A549 (cell line): ENCODE measurements around the gene SLC6A17. TPM values are rescaled to one million over a fixed set of nuclear protein-coding genes. Genes with fewer than 3 reads are reported as not detected.

ENCODE experiments used
- ATAC-seq, 2 experiments: fragments of 200-7000 bp in 1 of 2; fragments of >200 bp in 1 of 2; cut with Nextera tagmentation in 1 of 2; cut with Tn5 transposase in 1 of 2; 3 replicates each; pipeline versions ENCODE4 v1.8.0 to v1.9.1; 2018 to 2020; ENCODE audit warnings: mild to moderate bottlenecking in 1 of 2, moderate library complexity in 1 of 2
- CTCF ChIA-PET: fragments of 300-600 bp; sonication (Branson Sonifier 250); formaldehyde crosslinking; extraction: SDS; loops from one replicate; lab custom pipeline; 2021; ENCODE audit warnings: antibody characterized with exemption, inconsistent platforms; lab: Yijun Ruan, JAX
- POLR2A ChIA-PET: fragments of 350-600 bp; formaldehyde crosslinking; extraction: SDS; loops from one replicate; lab custom pipeline; 2021; ENCODE audit warnings: antibody characterized with exemption, inconsistent platforms; lab: Yijun Ruan, JAX
- DNase-seq, 2 experiments: peaks; one replicate each; pipeline versions ENCODE4 v3.0.0 to v3.0.0-alpha.2; 2011 to 2016; ENCODE audit warnings: low read depth in 1 of 2, low spot score in 1 of 2
- FAIRE-seq: peaks from 2 replicates; lab custom pipeline; 2011; peaks lifted over from hg19 to GRCh38; lab: Jason Lieb, UNC
- H3K27ac ChIP-seq, 2 experiments: fragments of >200 bp; sonication (Bioruptor Twin); formaldehyde crosslinking; 3 replicates each; pipeline ENCODE4 v1.5.1; 2016 to 2017
- H3K4me1 ChIP-seq: fragments of >200 bp; sonication (Bioruptor Twin); formaldehyde crosslinking; 3 replicates; pipeline ENCODE4 v1.6.1; 2016
- H3K4me2 ChIP-seq: fragments of >200 bp; sonication (Bioruptor Twin); formaldehyde crosslinking; 3 replicates; pipeline ENCODE4 v1.6.1; 2016
- H3K4me3 ChIP-seq: fragments of >200 bp; sonication (Bioruptor Twin); formaldehyde crosslinking; 3 replicates; pipeline ENCODE4 v1.5.1; 2016
- H3K9me3 ChIP-seq: fragments of >200 bp; sonication (Bioruptor Twin); formaldehyde crosslinking; 3 replicates; pipeline ENCODE4 v1.6.1; 2016
- ATOH8 ChIP-seq: fragments of 250-450 bp; sonication (Bioruptor Pico); IDR thresholded peaks from 2 replicates; pipeline ENCODE4 v1.5.0; 2020; ENCODE audit warnings: low read depth, mild to moderate bottlenecking, moderate library complexity
- CTCF ChIP-seq: fragments of >200 bp; sonication (Bioruptor Twin); formaldehyde crosslinking; IDR thresholded peaks from 3 replicates; pipeline ENCODE4 v1.5.1; 2016
- EHF ChIP-seq: fragments of 250-450 bp; sonication (Bioruptor Pico); IDR thresholded peaks from 2 replicates; pipeline ENCODE4 v1.5.0; 2020; ENCODE audit warnings: mild to moderate bottlenecking
- FOSL2 ChIP-seq, 2 experiments: fragments of 450-650 bp in 1 of 2; fragments of >200 bp in 1 of 2; sonication (Bioruptor Twin) in 1 of 2; formaldehyde crosslinking; IDR thresholded peaks; 2 replicates each; pipeline versions ENCODE4 v1.5.0 to v1.6.1; 2016 to 2020; ENCODE audit warnings: mild to moderate bottlenecking in 1 of 2, moderate library complexity in 1 of 2
- FOXS1 ChIP-seq: fragments of 250-450 bp; sonication (Bioruptor Pico); IDR thresholded peaks from 2 replicates; pipeline ENCODE4 v1.5.0; 2020; ENCODE audit warnings: mild to moderate bottlenecking, moderate library complexity
- GATA3 ChIP-seq: IDR thresholded peaks from 2 replicates; pipeline ENCODE4 v1.6.1; 2012; ENCODE audit warnings: borderline replicate concordance
- HEYL ChIP-seq: fragments of 250-450 bp; sonication (Bioruptor Pico); IDR thresholded peaks from 2 replicates; pipeline ENCODE4 v1.8.0; 2021; ENCODE audit warnings: mild to moderate bottlenecking, moderate library complexity
- HOXB13 ChIP-seq: fragments of 250-450 bp; sonication (Bioruptor Pico); IDR thresholded peaks from 2 replicates; pipeline ENCODE4 v1.5.0; 2020; ENCODE audit warnings: low read depth, mild to moderate bottlenecking, moderate library complexity
- JUNB ChIP-seq: fragments of >200 bp; sonication (Bioruptor Twin); formaldehyde crosslinking; IDR thresholded peaks from 2 replicates; pipeline ENCODE4 v1.6.1; 2016
- MAX ChIP-seq: IDR thresholded peaks from 2 replicates; pipeline ENCODE4 v1.6.1; 2012
- PBX3 ChIP-seq: IDR thresholded peaks from 2 replicates; pipeline ENCODE4 v1.6.1; 2012
- PHF8 ChIP-seq: fragments of 200-600 bp; sonication (generic); IDR thresholded peaks from 2 replicates; pipeline ENCODE4 v1.6.1; 2016; ENCODE audit warnings: low read depth, mild to moderate bottlenecking, antibody characterized with exemption, moderate library complexity, borderline replicate concordance
- RAD21 ChIP-seq, 2 experiments: fragments of >200 bp in 1 of 2; sonication (Bioruptor Twin) in 1 of 2; formaldehyde crosslinking in 1 of 2; IDR thresholded peaks in 1 of 2; conservative IDR thresholded peaks in 1 of 2; 2 replicates in 1 of 2; 3 replicates in 1 of 2; pipeline ENCODE4 v1.6.1; 2012 to 2018; ENCODE audit warnings: inconsistent platforms in 1 of 2
- ZFP36 ChIP-seq: fragments of 450-650 bp; IDR thresholded peaks from 2 replicates; pipeline ENCODE4 v1.6.1; 2014; ENCODE audit warnings: borderline replicate concordance; ENCODE audit not compliant: partially characterized antibody
- ZNF302 ChIP-seq: fragments of 250-450 bp; sonication (Bioruptor Pico); IDR thresholded peaks from 2 replicates; pipeline ENCODE4 v1.9.0; 2021; ENCODE audit warnings: inconsistent platforms, mild to moderate bottlenecking, moderate library complexity
- WGBS: methylation state at CpG from one replicate; pipeline ENCODE4 v1.1.6; 2017; ENCODE audit errors: missing lambda C conversion rate; 5-methylcytosine and 5-hydroxymethylcytosine counted together
- polyA plus RNA-seq, 4 experiments: library from polyadenylated mRNA; depleted of rRNA in 3 of 4; stranded (reverse); fragments of >200 nt; fragmentation: RNase III in 1 of 4; extraction: RNeasy Plus Mini Kit Qiagen cat#74134 plus additional on column Dnase treatment in 1 of 4; gene quantifications; 2 replicates in 3 of 4; 3 replicates in 1 of 4; pipeline ENCODE4 v1.2.3, GENCODE V29; 2011 to 2017
- TF ChIP-seq, protein P1 (sequence below): fragments of 250-450 bp; sonication (Bioruptor Pico); IDR thresholded peaks from 2 replicates; pipeline ENCODE4 v1.5.0; 2021; ENCODE audit warnings: mild to moderate bottlenecking, moderate library complexity, borderline replicate concordance

SLC6A17 gene
- polyA plus RNA-seq, 2 of the 4 experiments (the other 2 are of a cell fraction): 0.56 to 2.2 TPM

DNA sequence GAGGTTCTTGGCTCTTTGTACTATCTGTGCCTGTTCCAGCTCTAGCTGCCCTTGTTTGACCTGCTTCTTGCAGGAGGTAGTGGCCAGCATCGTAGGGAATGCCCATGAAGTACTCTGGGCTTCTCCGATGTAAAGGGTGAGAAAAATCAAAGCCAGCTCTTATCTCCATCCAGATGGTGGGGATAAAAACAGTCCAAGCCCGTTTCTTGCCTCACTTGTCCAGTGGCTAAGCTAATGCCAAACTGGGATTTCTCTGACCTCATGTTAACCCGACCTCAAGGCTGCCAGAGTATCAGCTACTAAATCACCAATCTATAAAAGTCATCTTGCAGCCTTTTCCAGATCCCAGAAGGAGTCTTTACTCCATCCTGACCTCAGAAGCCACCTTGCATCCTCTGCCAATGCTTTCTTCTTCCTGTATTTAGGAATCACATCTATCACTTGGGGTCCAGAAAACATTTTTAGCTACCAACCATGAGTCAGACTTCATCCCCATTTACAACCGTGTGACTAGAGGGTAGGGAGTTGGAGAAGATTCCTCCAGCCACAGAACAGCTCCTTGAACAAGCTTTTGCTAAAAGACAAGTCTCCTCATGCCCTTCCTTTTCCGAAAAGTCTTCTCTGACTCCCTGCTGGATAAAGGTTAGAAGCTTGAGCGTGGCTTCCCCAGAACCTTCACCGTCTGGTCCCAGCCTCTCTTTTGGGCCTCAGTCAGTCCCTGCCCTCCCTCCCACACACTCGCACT lies 95.8 kb downstream of the SLC6A17 start:
- no peak for TF ChIP-seq RAD21 (conservative IDR thresholded peaks at IDR 0.05 in 1 of 2, IDR thresholded peaks at IDR 0.05 in 1 of 2)
- TF ChIP-seq ATOH8 (CRISPR knock-in tag): no peak
- no peak for TF ChIP-seq HEYL
- TF ChIP-seq EHF (CRISPR knock-in tag): no peak
- no peak for TF ChIP-seq FOXS1 (CRISPR knock-in tag)
- no peak for TF ChIP-seq MAX
- no peak for TF ChIP-seq ZNF302 (CRISPR knock-in tag)
- no peak for TF ChIP-seq PHF8
- no peak for TF ChIP-seq JUNB
- TF ChIP-seq ZFP36: no peak
- no peak for TF ChIP-seq GATA3
- no peak for TF ChIP-seq CTCF
- no peak for TF ChIP-seq PBX3
- no peak for TF ChIP-seq HOXB13 (CRISPR knock-in tag)
- TF ChIP-seq FOSL2 (IDR thresholded peaks at IDR 0.05): no peak
- no peak for TF ChIP-seq FOSL2 (CRISPR knock-in tag; IDR thresholded peaks at IDR 0.05)
- Histone ChIP-seq H3K27ac (no peak overlapping the region), H3K4me2 (no peak overlapping the region), H3K4me3 (no peak overlapping the region), H3K4me1 (no peaks in the 10 kb centered on the region), H3K9me3 (no peaks in the 10 kb centered on the region)
- POLR2A ChIA-PET: no interaction called here
- DNase-seq (no peak), FAIRE-seq (no peak), ATAC-seq (no peak)
- WGBS: 49% methylated on average over 9 of the region's 9 CpGs
- CTCF ChIA-PET: interaction anchor here (1.2 to 2.2 kb wide), 3 partner anchors 12 to 67 kb away, joined by 3 to 11 read pairs (median 9); no protein-coding TSS in a partner anchor

- POLR2A ChIA-PET: no interaction called here
- CTCF ChIA-PET: interaction anchor here (1.1 to 1.3 kb wide), 2 partner anchors 27 to 64 kb away, joined by 3 read pairs; no protein-coding TSS in a partner anchor
- Histone ChIP-seq H3K4me1 (no peaks in the 10 kb centered on the region), H3K9me3 (no peaks in the 10 kb centered on the region), H3K4me2 (no peak overlapping the region), H3K27ac (no peak overlapping the region), H3K4me3 (no peak overlapping the region)
- FAIRE-seq (no peak), DNase-seq (no peak), ATAC-seq (no peak)
- WGBS: 46% methylated on average over 4 of the region's 4 CpGs
- TF ChIP-seq, protein P1, sequence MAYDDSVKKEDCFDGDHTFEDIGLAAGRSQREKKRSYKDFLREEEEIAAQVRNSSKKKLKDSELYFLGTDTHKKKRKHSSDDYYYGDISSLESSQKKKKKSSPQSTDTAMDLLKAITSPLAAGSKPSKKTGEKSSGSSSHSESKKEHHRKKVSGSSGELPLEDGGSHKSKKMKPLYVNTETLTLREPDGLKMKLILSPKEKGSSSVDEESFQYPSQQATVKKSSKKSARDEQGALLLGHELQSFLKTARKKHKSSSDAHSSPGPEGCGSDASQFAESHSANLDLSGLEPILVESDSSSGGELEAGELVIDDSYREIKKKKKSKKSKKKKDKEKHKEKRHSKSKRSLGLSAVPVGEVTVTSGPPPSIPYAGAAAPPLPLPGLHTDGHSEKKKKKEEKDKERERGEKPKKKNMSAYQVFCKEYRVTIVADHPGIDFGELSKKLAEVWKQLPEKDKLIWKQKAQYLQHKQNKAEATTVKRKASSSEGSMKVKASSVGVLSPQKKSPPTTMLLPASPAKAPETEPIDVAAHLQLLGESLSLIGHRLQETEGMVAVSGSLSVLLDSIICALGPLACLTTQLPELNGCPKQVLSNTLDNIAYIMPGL (CRISPR knock-in tag): no peak
- no peak for TF ChIP-seq MAX
Measured at GRCh38 chr1:110248746-110249145, 98.5 kb downstream of the SLC6A17 start.
